Spinal cord (tissue), 10 donors: ENCODE results near the gene PIGK. TPM values are rescaled to one million over a fixed set of nuclear protein-coding genes. Genes with fewer than 3 reads are reported as not detected.
A peak's percentile ranks its signal among the peaks of the same experiment; 100 is the strongest.

ENCODE experiments used
- DNase-seq, 6 donors: peaks; one replicate each; pipeline versions ENCODE4 v3.0.0 to v3.0.0-alpha.2; 2013 to 2015; ENCODE audit warnings: low spot score in 6 of 6, low read depth in 4 of 6
- H3K27ac ChIP-seq: one replicate; pipeline ENCODE4 v1.5.1; 2013; ENCODE audit warnings: low read depth, low read length, control low read depth
- H3K27me3 ChIP-seq: one replicate; pipeline ENCODE4 v1.6.1; 2013; ENCODE audit warnings: low read length; ENCODE audit not compliant: control insufficient read depth, insufficient read depth
- H3K36me3 ChIP-seq: one replicate; pipeline ENCODE4 v1.6.1; 2013; ENCODE audit warnings: low read length; ENCODE audit not compliant: control insufficient read depth, insufficient read depth
- H3K4me1 ChIP-seq: one replicate; pipeline ENCODE4 v1.6.1; 2013; ENCODE audit warnings: low read length; ENCODE audit not compliant: control insufficient read depth, insufficient read depth
- H3K4me3 ChIP-seq: one replicate; pipeline ENCODE4 v1.5.1; 2013; ENCODE audit warnings: low read depth, low read length, control low read depth
- H3K9me3 ChIP-seq: one replicate; pipeline ENCODE4 v1.6.1; 2013; ENCODE audit warnings: low read length; ENCODE audit not compliant: control insufficient read depth, insufficient read depth
- WGBS: methylation state at CpG from one replicate; pipeline ENCODE4 v1.1.5; 2013; ENCODE audit warnings: missing lambda C conversion rate; ENCODE audit not compliant: insufficient coverage; 5-methylcytosine and 5-hydroxymethylcytosine counted together
- polyA plus RNA-seq, 2 donors: library from polyadenylated mRNA; unstranded; fragments of 120-200 nt; gene quantifications; one replicate each; pipeline ENCODE4 v1.2.1, GENCODE V29; 2013; ENCODE audit not compliant: insufficient read length in 2 of 2
- total RNA-seq, 2 donors: library from RNA; depleted of rRNA in 1 of 2; stranded (reverse); fragments of 120-200 nt in 1 of 2; fragments of >200 nt in 1 of 2; gene quantifications; one replicate each; pipeline versions ENCODE4 v1.2.3 to v1.2.4, GENCODE V29; 2013 to 2014
- donor health status: healthy.

Gene PIGK
- total and polyA plus RNA-seq, 4 donors, result 28.4 to 48.3 (median 39.3) TPM

- H3K4me3 ChIP-seq, result no peak overlapping the region
- H3K27ac ChIP-seq, result no peak overlapping the region
- no peaks in the 10 kb centered on the region for H3K27me3 ChIP-seq
- DNase-seq, result peak; percentile 53 to 95 (median 60)
- no peaks in the 10 kb centered on the region for H3K36me3 ChIP-seq
- H3K4me1 ChIP-seq, result no peaks in the 10 kb centered on the region
- 15% methylated on average over 1 of the region's 2 CpGs for WGBS
- H3K9me3 ChIP-seq, result no peaks in the 10 kb centered on the region
Observed at GRCh38 chr1:77126307-77126706, 92.9 kb downstream of the PIGK start.

- no CpG with 5 or more reads among the region's 1 CpG for WGBS
- Histone ChIP-seq H3K27me3 (no peaks in the 10 kb centered on the region), H3K4me1 (no peaks in the 10 kb centered on the region), H3K4me3 (no peak overlapping the region), H3K36me3 (no peaks in the 10 kb centered on the region), H3K27ac (no peak overlapping the region), H3K9me3 (no peaks in the 10 kb centered on the region)
- DNase-seq, result peak in 1 of 6 donors; percentile 6
Observed at GRCh38 chr1:77121503-77121902, 97.7 kb downstream of the PIGK start.

- no peaks in the 10 kb centered on the region for H3K27me3 ChIP-seq
- H3K36me3 ChIP-seq, result no peaks in the 10 kb centered on the region
- 50% methylated on average over 1 of the region's 3 CpGs for WGBS
- H3K9me3 ChIP-seq, result no peaks in the 10 kb centered on the region
- DNase-seq, result peak in 2 of 6 donors; percentile 65 to 71
- no peak overlapping the region for H3K27ac ChIP-seq
- no peak overlapping the region for H3K4me3 ChIP-seq
- no peaks in the 10 kb centered on the region for H3K4me1 ChIP-seq
Observed at GRCh38 chr1:77120950-77121349, 98.3 kb downstream of the PIGK start.

- H3K27me3 ChIP-seq, result no peaks in the 10 kb centered on the region
- no peak for DNase-seq
- no peak overlapping the region for H3K4me3 ChIP-seq
- no peak overlapping the region for H3K27ac ChIP-seq
- no peaks in the 10 kb centered on the region for H3K4me1 ChIP-seq
- H3K36me3 ChIP-seq, result no peaks in the 10 kb centered on the region
- WGBS, result 100% methylated on average over 1 of the region's 4 CpGs
- H3K9me3 ChIP-seq, result no peaks in the 10 kb centered on the region
Observed at GRCh38 chr1:77118712-77119111, 100.5 kb downstream of the PIGK start.

GRCh38 chr1:77104672-77105071, 114.6 kb downstream of the PIGK start:
- H3K4me3 ChIP-seq, result no peak overlapping the region
- H3K36me3 ChIP-seq, result no peaks in the 10 kb centered on the region
- H3K4me1 ChIP-seq, result no peaks in the 10 kb centered on the region
- no peaks in the 10 kb centered on the region for H3K27me3 ChIP-seq
- WGBS, result 98% methylated on average over 7 of the region's 10 CpGs
- no peak overlapping the region for H3K27ac ChIP-seq
- DNase-seq, result no peak
- no peaks in the 10 kb centered on the region for H3K9me3 ChIP-seq

GRCh38 chr1:77103486-77103885, 115.7 kb downstream of the PIGK start:
- H3K27me3 ChIP-seq, result no peaks in the 10 kb centered on the region
- no peaks in the 10 kb centered on the region for H3K4me1 ChIP-seq
- H3K4me3 ChIP-seq, result no peak overlapping the region
- no peaks in the 10 kb centered on the region for H3K36me3 ChIP-seq
- H3K27ac ChIP-seq, result no peak overlapping the region
- no peaks in the 10 kb centered on the region for H3K9me3 ChIP-seq
- peak in 1 of 6 donors; percentile 49 for DNase-seq
- 45% methylated on average over 2 of the region's 4 CpGs for WGBS

GRCh38 chr1:77100875-77101274, 118.4 kb downstream of the PIGK start:
- H3K27me3 ChIP-seq, result no peaks in the 10 kb centered on the region
- no CpG with 5 or more reads among the region's 1 CpG for WGBS
- DNase-seq, result no peak
- no peak overlapping the region for H3K4me3 ChIP-seq
- H3K9me3 ChIP-seq, result no peaks in the 10 kb centered on the region
- H3K36me3 ChIP-seq, result no peaks in the 10 kb centered on the region
- H3K27ac ChIP-seq, result no peak overlapping the region
- no peaks in the 10 kb centered on the region for H3K4me1 ChIP-seq

- H3K27ac ChIP-seq, result no peak overlapping the region
- WGBS, result 90% methylated on average over 3 of the region's 9 CpGs
- H3K4me3 ChIP-seq, result no peak overlapping the region
- no peak for DNase-seq
- no peaks in the 10 kb centered on the region for H3K9me3 ChIP-seq
- H3K36me3 ChIP-seq, result no peaks in the 10 kb centered on the region
- no peaks in the 10 kb centered on the region for H3K27me3 ChIP-seq
- no peaks in the 10 kb centered on the region for H3K4me1 ChIP-seq
Observed at GRCh38 chr1:77096496-77097255, 122.6 kb downstream of the PIGK start.

- Histone ChIP-seq H3K4me1 (no peaks in the 10 kb centered on the region), H3K27me3 (no peaks in the 10 kb centered on the region), H3K27ac (no peak overlapping the region), H3K9me3 (no peaks in the 10 kb centered on the region), H3K4me3 (no peak overlapping the region), H3K36me3 (no peaks in the 10 kb centered on the region)
- no CpG with 5 or more reads among the region's 1 CpG for WGBS
- DNase-seq, result peak in 2 of 6 donors; percentile 15 to 77
Observed at GRCh38 chr1:77095236-77095635, 124.0 kb downstream of the PIGK start.

GRCh38 chr1:77089756-77090155, 129.5 kb downstream of the PIGK start:
- H3K9me3 ChIP-seq, result no peaks in the 10 kb centered on the region
- no CpG with 5 or more reads among the region's 2 CpGs for WGBS

More at GRCh38 chr1:77089756-77090155, 129.5 kb downstream of the PIGK start:
- H3K4me1 ChIP-seq, result no peaks in the 10 kb centered on the region
- H3K27ac ChIP-seq, result no peak overlapping the region
- H3K4me3 ChIP-seq, result no peak overlapping the region
- no peaks in the 10 kb centered on the region for H3K36me3 ChIP-seq
- no peaks in the 10 kb centered on the region for H3K27me3 ChIP-seq
- peak in 2 of 6 donors; percentile 11 to 54 for DNase-seq
